ENCODE measurements around the gene CALML3. TPM values are rescaled to one million over a fixed set of nuclear protein-coding genes. Genes with fewer than 3 reads are reported as not detected.

The CALML3 gene
- total and polyA plus RNA-seq, 2 donors (not counting 1 experiment from before 2014, with no cell fraction given), result not detected

DNA sequence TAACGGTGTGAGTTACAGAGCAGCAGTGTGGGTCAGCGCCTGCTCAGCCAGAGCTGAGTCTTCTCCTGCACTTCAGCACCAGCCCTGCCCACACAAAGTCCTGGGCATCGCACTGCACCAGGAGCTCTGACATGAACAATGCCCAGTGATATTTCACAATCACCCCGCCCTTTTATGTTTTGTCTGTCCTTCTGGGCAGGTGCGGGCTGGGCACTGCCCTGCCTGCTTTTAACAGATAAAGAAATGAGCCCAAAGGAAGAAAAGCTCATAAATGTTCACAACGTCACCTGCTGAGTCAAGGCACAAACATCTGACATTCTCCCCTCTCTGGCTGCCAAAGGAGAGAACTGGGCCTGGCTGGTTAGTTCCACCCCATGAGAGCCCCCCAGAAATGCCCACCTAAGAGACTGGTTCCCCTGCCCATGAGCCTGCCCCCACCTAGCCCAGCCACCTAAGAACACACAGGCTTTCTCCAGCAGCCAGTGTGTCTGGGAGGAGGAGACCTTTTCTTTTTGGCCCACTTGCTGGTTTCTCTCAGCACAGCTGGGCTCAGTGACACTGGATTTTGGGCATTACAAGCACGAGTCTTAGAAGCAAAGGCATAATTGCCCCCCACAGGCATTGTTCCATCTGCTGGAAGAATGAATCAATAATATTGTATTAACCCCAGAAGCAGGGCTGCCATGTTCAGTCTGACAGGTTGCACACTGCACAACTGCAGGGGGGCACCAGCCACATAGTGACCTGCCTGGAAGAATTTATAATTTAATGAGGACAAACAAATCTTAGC is 22.3 kb downstream of the CALML3 start:
- DNase-seq (ENCODE audit: low read depth in 2 of 2), result peak in 1 of 2 donors; percentile 68
- H3K4me1 ChIP-seq (ENCODE audit: control insufficient read depth, extremely low read depth, insufficient read depth, low read length), result peaks cover 30% of the 10 kb centered on the region

GRCh38 chr10:5547681-5547930 is 22.8 kb downstream of the CALML3 start:
- Histone ChIP-seq H3K4me3 (replicated peaks in 1 of 4; ENCODE audit: control extremely low read depth in 1 of 4, insufficient read depth in 1 of 4, low read depth in 3 of 4, low read length in 4 of 4) (peak overlapping the region in 2 of 4 experiments; percentile 22 to 25), H3K36me3 (ENCODE audit: control insufficient read depth, insufficient read depth, low read length) (no peaks in the 10 kb centered on the region), H3K4me1 (ENCODE audit: control insufficient read depth, extremely low read depth, insufficient read depth, low read length) (peaks cover 30% of the 10 kb centered on the region), H3K27me3 (ENCODE audit: control insufficient read depth, insufficient read depth, low read length) (no peaks in the 10 kb centered on the region), H4K20me1 (ENCODE audit: control insufficient read depth, extremely low read depth, insufficient read depth, low read length) (no peaks in the 10 kb centered on the region), H3K4me2 (ENCODE audit: extremely low read depth, insufficient read depth, low read length) (peak overlapping the region; percentile 79), H3K79me2 (ENCODE audit: control insufficient read depth, insufficient read depth, low read length) (no peaks in the 10 kb centered on the region), H3K9ac (ENCODE audit: insufficient read depth, low read length) (no peak overlapping the region), H3K9me3 (ENCODE audit: control insufficient read depth, insufficient read depth, low read depth, low read length) (no peaks in the 10 kb centered on the region), H2AFZ (ENCODE audit: low read length) (peak overlapping the region; percentile 67), H3K27ac (ENCODE audit: insufficient read depth, low read length) (peak overlapping the region; percentile 82)
- no peak for TF ChIP-seq EZH2 (IDR thresholded peaks at IDR 0.05; ENCODE audit: low read length, missing control alignments)
- DNase-seq (ENCODE audit: low read depth in 2 of 2), result peak in 1 of 2 donors; percentile 47

More for the DNA sequence above, 22.3 kb downstream of the CALML3 start:
- Histone ChIP-seq H2AFZ (ENCODE audit: low read length) (peak overlapping the region; percentile 67), H3K27ac (ENCODE audit: insufficient read depth, low read length) (peak overlapping the region; percentile 82), H3K4me2 (ENCODE audit: extremely low read depth, insufficient read depth, low read length) (no peak overlapping the region), H3K27me3 (ENCODE audit: control insufficient read depth, insufficient read depth, low read length) (no peaks in the 10 kb centered on the region), H3K36me3 (ENCODE audit: control insufficient read depth, insufficient read depth, low read length) (no peaks in the 10 kb centered on the region), H3K9ac (ENCODE audit: insufficient read depth, low read length) (no peak overlapping the region), H4K20me1 (ENCODE audit: control insufficient read depth, extremely low read depth, insufficient read depth, low read length) (no peaks in the 10 kb centered on the region), H3K9me3 (ENCODE audit: control insufficient read depth, insufficient read depth, low read depth, low read length) (no peaks in the 10 kb centered on the region), H3K79me2 (ENCODE audit: control insufficient read depth, insufficient read depth, low read length) (no peaks in the 10 kb centered on the region), H3K4me3 (replicated peaks in 1 of 4; ENCODE audit: control extremely low read depth in 1 of 4, insufficient read depth in 1 of 4, low read depth in 3 of 4, low read length in 4 of 4) (no peak overlapping the region)
- TF ChIP-seq EZH2 (IDR thresholded peaks at IDR 0.05; ENCODE audit: low read length, missing control alignments) (no peak), CTCF (conservative IDR thresholded peaks at IDR 0.05 in 1 of 2, IDR thresholded peaks at IDR 0.05 in 1 of 2; ENCODE audit: low read depth in 1 of 2, low read length in 2 of 2) (no peak)

GRCh38 chr10:5547931-5548660 is 23.3 kb downstream of the CALML3 start:
- H2AFZ ChIP-seq (ENCODE audit: low read length), result peak overlapping the region; percentile 67
- H3K9me3 ChIP-seq (ENCODE audit: control insufficient read depth, insufficient read depth, low read depth, low read length), result no peaks in the 10 kb centered on the region
- DNase-seq (ENCODE audit: low read depth in 2 of 2), result peak in 1 of 2 donors; percentile 44
- H4K20me1 ChIP-seq (ENCODE audit: control insufficient read depth, extremely low read depth, insufficient read depth, low read length), result no peaks in the 10 kb centered on the region
- H3K4me2 ChIP-seq (ENCODE audit: extremely low read depth, insufficient read depth, low read length), result peak overlapping the region; percentile 79
- H3K27ac ChIP-seq (ENCODE audit: insufficient read depth, low read length), result peak overlapping the region; percentile 82
- H3K79me2 ChIP-seq (ENCODE audit: control insufficient read depth, insufficient read depth, low read length), result no peaks in the 10 kb centered on the region
- TF ChIP-seq CTCF (conservative IDR thresholded peaks at IDR 0.05 in 1 of 2, IDR thresholded peaks at IDR 0.05 in 1 of 2; ENCODE audit: low read depth in 1 of 2, low read length in 2 of 2) (no peak), EZH2 (IDR thresholded peaks at IDR 0.05; ENCODE audit: low read length, missing control alignments) (no peak)
- H3K4me3 ChIP-seq (replicated peaks in 1 of 4; ENCODE audit: control extremely low read depth in 1 of 4, insufficient read depth in 1 of 4, low read depth in 3 of 4, low read length in 4 of 4), result peak overlapping the region in 1 of 4 experiments; percentile 25
- no peak overlapping the region for H3K9ac ChIP-seq (ENCODE audit: insufficient read depth, low read length)
- H3K27me3 ChIP-seq (ENCODE audit: control insufficient read depth, insufficient read depth, low read length), result no peaks in the 10 kb centered on the region
- H3K36me3 ChIP-seq (ENCODE audit: control insufficient read depth, insufficient read depth, low read length), result no peaks in the 10 kb centered on the region
- H3K4me1 ChIP-seq (ENCODE audit: control insufficient read depth, extremely low read depth, insufficient read depth, low read length), result peaks cover 30% of the 10 kb centered on the region
